ENCODE measurements around the gene C12orf42. TPM values are rescaled to one million over a fixed set of nuclear protein-coding genes. Genes with fewer than 3 reads are reported as not detected.

C12orf42 gene
- total RNA-seq, 1 experiment from 2014 or later: 0.37 TPM

DNA sequence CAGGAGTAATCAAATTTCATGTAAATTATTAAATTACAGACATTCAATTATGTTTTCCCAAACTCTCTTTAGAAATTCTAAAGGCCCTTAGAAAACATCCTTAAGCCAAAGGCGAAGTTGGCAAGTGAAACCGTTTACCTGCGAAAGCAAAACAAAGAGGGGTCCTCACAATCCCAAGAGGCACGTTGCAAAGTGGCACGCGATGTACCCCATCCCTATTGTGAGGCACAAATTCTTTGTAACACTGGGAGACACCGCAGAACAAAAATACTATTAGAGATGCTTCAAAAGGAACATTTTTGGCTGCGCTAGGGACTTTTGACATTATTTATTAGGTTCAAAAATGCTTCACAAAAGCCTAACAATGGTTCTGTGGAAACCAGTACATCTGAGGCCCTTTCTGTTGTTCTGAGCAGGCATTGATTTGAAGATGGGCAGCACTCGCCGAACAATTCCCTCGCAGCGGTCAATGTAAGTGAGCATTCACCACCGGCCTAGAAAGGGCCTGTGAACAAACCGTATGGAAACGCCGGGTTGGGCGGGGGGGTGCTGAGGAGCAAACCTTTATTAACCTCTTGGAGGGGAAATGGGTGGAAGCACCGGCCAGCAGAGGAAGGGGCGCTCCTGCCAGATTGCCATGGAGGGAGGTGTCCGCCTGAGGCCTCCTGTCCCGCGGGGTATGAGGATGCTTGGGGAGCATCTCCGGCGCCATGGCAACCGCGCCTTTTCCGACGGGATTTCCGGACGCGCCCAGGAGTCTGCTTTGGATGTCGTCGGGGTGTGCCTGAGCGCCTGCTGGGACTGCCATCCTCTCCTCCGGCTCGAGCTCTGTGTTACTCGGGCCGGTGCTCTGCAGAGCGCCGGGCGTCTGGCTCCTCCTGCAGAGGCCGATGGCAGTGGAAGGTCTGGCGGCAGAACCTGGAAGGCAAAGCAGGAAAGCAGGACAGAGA, 193.9 kb downstream of the C12orf42 start:
- H3K36me3 Mint-ChIP-seq: no peaks in the 10 kb centered on the region
- peak; percentile 82 for DNase-seq (ENCODE audit: low spot score)
- H3K4me1 Mint-ChIP-seq: peaks cover 14% of the 10 kb centered on the region
- H3K4me3 Mint-ChIP-seq: peak overlapping the region; percentile 67
- ChIA-PET CTCF (interaction anchor here (1.0 to 1.5 kb wide), 3 partner anchors 194 to 352 kb away, joined by 3 to 4 read pairs (median 4); partner anchors contain the start of gene C12orf42), POLR2A (no interaction called here)
- H3K27ac Mint-ChIP-seq: no peak overlapping the region
- 0 out of 2 replicates have a peak, but pooled peaks cover 3% of the 10 kb centered on the region for H3K27me3 Mint-ChIP-seq (ENCODE audit: low read depth)
- no peaks in the 10 kb centered on the region for H3K9me3 Mint-ChIP-seq
- TF ChIP-seq ZNF416 (CRISPR knock-in tag; IDR thresholded peaks at IDR 0.05) (no peak), ZNF671 (CRISPR knock-in tag; IDR thresholded peaks at IDR 0.05) (no peak), FOXJ3 (CRISPR knock-in tag; IDR thresholded peaks at IDR 0.05; ENCODE audit: borderline replicate concordance) (no peak), SP1 (CRISPR knock-in tag; conservative IDR thresholded peaks at IDR 0.05) (peak; percentile 36; the same call in 1 of the 2 replicates), FOXP1 (CRISPR knock-in tag; IDR thresholded peaks at IDR 0.05; ENCODE audit: borderline replicate concordance) (peak; percentile 27; the same call in 1 of the 2 replicates), NFYB (CRISPR knock-in tag; conservative IDR thresholded peaks at IDR 0.05; ENCODE audit: low read depth) (no peak), SOX15 (CRISPR knock-in tag; IDR thresholded peaks at IDR 0.05) (no peak), CREM (CRISPR knock-in tag; IDR thresholded peaks at IDR 0.05) (0 out of 2 replicates have a peak, but pooled peaks have one; percentile 21)
- TF ChIP-seq, protein P1, sequence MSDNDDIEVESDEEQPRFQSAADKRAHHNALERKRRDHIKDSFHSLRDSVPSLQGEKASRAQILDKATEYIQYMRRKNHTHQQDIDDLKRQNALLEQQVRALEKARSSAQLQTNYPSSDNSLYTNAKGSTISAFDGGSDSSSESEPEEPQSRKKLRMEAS (CRISPR knock-in tag; IDR thresholded peaks at IDR 0.05): peak; percentile 35; the same call in 1 of the 2 replicates
- TF ChIP-seq, protein P2, sequence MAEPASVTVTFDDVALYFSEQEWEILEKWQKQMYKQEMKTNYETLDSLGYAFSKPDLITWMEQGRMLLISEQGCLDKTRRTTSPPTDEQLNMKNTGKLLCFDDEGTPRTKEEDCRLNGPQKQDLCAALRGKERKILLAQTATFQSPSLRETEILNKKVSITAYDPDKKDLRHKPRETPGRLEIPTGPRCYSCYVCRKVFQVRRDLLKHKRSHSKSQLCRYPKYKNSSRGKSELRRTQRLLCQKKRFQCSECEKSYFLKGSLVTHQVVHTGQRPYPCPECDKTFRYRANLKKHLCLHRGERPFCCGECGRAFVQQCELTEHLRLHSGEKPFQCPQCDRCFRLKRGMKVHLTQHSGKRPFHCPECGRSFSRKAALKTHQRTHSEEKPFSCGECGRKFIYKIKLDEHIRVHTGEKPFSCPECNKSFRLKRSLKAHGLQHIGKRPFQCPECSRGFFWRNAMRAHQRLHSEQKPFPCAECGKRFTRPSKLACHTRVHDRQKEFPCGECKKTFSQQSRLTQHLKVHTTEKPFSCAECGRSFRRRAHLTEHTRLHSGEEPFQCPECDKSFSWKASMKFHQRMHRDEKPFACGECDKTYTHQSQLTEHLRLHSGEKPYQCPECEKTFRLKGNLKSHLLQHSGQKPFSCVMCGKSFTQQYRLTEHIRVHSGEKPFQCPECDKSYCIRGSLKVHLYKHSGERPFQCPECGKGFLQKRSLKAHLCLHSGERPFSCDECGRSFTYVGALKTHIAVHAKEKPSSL (CRISPR knock-in tag; conservative IDR thresholded peaks at IDR 0.05): no peak
- TF ChIP-seq, protein P3, sequence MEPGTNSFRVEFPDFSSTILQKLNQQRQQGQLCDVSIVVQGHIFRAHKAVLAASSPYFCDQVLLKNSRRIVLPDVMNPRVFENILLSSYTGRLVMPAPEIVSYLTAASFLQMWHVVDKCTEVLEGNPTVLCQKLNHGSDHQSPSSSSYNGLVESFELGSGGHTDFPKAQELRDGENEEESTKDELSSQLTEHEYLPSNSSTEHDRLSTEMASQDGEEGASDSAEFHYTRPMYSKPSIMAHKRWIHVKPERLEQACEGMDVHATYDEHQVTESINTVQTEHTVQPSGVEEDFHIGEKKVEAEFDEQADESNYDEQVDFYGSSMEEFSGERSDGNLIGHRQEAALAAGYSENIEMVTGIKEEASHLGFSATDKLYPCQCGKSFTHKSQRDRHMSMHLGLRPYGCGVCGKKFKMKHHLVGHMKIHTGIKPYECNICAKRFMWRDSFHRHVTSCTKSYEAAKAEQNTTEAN (CRISPR knock-in tag; IDR thresholded peaks at IDR 0.05): no peak
- TF ChIP-seq, protein P4, sequence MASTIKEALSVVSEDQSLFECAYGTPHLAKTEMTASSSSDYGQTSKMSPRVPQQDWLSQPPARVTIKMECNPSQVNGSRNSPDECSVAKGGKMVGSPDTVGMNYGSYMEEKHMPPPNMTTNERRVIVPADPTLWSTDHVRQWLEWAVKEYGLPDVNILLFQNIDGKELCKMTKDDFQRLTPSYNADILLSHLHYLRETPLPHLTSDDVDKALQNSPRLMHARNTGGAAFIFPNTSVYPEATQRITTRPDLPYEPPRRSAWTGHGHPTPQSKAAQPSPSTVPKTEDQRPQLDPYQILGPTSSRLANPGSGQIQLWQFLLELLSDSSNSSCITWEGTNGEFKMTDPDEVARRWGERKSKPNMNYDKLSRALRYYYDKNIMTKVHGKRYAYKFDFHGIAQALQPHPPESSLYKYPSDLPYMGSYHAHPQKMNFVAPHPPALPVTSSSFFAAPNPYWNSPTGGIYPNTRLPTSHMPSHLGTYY (CRISPR knock-in tag; IDR thresholded peaks at IDR 0.05): no peak
- TF ChIP-seq, protein P5, sequence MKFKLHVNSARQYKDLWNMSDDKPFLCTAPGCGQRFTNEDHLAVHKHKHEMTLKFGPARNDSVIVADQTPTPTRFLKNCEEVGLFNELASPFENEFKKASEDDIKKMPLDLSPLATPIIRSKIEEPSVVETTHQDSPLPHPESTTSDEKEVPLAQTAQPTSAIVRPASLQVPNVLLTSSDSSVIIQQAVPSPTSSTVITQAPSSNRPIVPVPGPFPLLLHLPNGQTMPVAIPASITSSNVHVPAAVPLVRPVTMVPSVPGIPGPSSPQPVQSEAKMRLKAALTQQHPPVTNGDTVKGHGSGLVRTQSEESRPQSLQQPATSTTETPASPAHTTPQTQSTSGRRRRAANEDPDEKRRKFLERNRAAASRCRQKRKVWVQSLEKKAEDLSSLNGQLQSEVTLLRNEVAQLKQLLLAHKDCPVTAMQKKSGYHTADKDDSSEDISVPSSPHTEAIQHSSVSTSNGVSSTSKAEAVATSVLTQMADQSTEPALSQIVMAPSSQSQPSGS (CRISPR knock-in tag; IDR thresholded peaks at IDR 0.05; ENCODE audit: borderline replicate concordance, low read depth): no peak
- TF ChIP-seq, protein P6, sequence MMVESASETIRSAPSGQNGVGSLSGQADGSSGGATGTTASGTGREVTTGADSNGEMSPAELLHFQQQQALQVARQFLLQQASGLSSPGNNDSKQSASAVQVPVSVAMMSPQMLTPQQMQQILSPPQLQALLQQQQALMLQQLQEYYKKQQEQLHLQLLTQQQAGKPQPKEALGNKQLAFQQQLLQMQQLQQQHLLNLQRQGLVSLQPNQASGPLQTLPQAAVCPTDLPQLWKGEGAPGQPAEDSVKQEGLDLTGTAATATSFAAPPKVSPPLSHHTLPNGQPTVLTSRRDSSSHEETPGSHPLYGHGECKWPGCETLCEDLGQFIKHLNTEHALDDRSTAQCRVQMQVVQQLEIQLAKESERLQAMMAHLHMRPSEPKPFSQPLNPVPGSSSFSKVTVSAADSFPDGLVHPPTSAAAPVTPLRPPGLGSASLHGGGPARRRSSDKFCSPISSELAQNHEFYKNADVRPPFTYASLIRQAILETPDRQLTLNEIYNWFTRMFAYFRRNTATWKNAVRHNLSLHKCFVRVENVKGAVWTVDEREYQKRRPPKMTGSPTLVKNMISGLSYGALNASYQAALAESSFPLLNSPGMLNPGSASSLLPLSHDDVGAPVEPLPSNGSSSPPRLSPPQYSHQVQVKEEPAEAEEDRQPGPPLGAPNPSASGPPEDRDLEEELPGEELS (CRISPR knock-in tag; IDR thresholded peaks at IDR 0.05): no peak
- ATAC-seq: peak; percentile 97

DNA sequence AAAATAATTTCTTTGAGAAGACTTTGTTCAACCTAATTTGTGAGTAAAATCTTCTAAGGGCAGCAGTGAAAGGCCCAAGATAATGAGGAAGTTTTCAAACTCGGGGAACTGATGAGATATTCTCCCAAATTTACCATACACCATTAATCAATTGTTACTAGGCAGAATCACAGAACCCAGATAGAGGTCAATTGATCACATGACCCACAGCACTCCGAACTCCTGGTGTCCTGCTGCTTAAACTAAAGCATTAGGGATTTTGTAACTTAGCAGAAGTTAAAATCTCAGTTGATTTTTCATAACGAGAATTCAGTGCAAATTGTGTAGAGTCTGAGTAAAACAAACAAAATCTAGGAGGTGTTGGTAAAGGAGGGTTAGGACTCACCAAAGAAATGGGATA, 207.8 kb downstream of the C12orf42 start:
- Mint-ChIP-seq H3K4me1 (no peaks in the 10 kb centered on the region), H3K27me3 (ENCODE audit: low read depth) (no peaks in the 10 kb centered on the region), H3K4me3 (no peak overlapping the region), H3K36me3 (peaks cover 7% of the 10 kb centered on the region), H3K27ac (no peak overlapping the region), H3K9me3 (peaks cover 13% of the 10 kb centered on the region)
- POLR2A ChIA-PET: no interaction called here
- DNase-seq (ENCODE audit: low spot score) (no peak), ATAC-seq (no peak)
- CTCF ChIA-PET: no interaction called here
- TF ChIP-seq TCF7 (CRISPR knock-in tag; IDR thresholded peaks at IDR 0.05; ENCODE audit: low read depth) (no peak), HMGA2 (CRISPR knock-in tag; IDR thresholded peaks at IDR 0.05) (no peak)
- TF ChIP-seq, protein P7, sequence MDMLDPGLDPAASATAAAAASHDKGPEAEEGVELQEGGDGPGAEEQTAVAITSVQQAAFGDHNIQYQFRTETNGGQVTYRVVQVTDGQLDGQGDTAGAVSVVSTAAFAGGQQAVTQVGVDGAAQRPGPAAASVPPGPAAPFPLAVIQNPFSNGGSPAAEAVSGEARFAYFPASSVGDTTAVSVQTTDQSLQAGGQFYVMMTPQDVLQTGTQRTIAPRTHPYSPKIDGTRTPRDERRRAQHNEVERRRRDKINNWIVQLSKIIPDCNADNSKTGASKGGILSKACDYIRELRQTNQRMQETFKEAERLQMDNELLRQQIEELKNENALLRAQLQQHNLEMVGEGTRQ (CRISPR knock-in tag; IDR thresholded peaks at IDR 0.05): peak; percentile 59; the same call in 1 of the 2 replicates
